NCI-H748 treated with DMSO at 0.1 percent for 48 hours (cell line): ENCODE measurements around the gene NEK5.
A peak's percentile ranks its signal among the peaks of the same experiment; 100 is the strongest.

ENCODE experiments used
- DNase-seq: peaks from one replicate; lab custom pipeline; 2025; lab: John Stamatoyannopoulos, UW

Gene NEK5

GRCh38 chr13:52010890-52011631 lies 117.8 kb downstream of the NEK5 start, which contains the start of gene ATP7B:
TSS of gene ATP7B (minus strand) at chr13:52011450. CDS start at chr13:52011337, 113 bp downstream.
- DNase-seq = peak; percentile 30

GRCh38 chr13:52009946-52010345 lies 118.9 kb downstream of the NEK5 start:
- no peak for DNase-seq

GRCh38 chr13:52006523-52007245 lies 122.2 kb downstream of the NEK5 start:
- no peak for DNase-seq

- no peak for DNase-seq
Measured at GRCh38 chr13:52005841-52006522, 122.9 kb downstream of the NEK5 start.

- no peak for DNase-seq
Measured at GRCh38 chr13:52004511-52005170, 124.2 kb downstream of the NEK5 start.

- no peak for DNase-seq
Measured at GRCh38 chr13:52003541-52003940, 125.3 kb downstream of the NEK5 start.

- no peak for DNase-seq
Measured at GRCh38 chr13:52002361-52002760, 126.5 kb downstream of the NEK5 start.

- peak; percentile 74 for DNase-seq
Measured at GRCh38 chr13:52001120-52001731, 127.6 kb downstream of the NEK5 start.

GRCh38 chr13:51999921-52000320 lies 129.0 kb downstream of the NEK5 start:
- DNase-seq = no peak

- no peak for DNase-seq
Measured at GRCh38 chr13:51999510-51999911, 129.4 kb downstream of the NEK5 start.

GRCh38 chr13:51998723-51999509 lies 130.0 kb downstream of the NEK5 start:
- no peak for DNase-seq

GRCh38 chr13:51997641-51998330 lies 131.1 kb downstream of the NEK5 start:
- DNase-seq = no peak

- no peak for DNase-seq
Measured at GRCh38 chr13:51997186-51997585, 131.7 kb downstream of the NEK5 start.

GRCh38 chr13:51996641-51997040 lies 132.2 kb downstream of the NEK5 start:
- no peak for DNase-seq

- DNase-seq = no peak
Measured at GRCh38 chr13:51995677-51996551, 133.0 kb downstream of the NEK5 start.

GRCh38 chr13:51993713-51994112 lies 135.2 kb downstream of the NEK5 start:
- no peak for DNase-seq

- DNase-seq = no peak
Measured at GRCh38 chr13:51988988-51989618, 139.8 kb downstream of the NEK5 start.
